Stimulated activated CD4-positive, alpha-beta T cell treated with anti-CD3 and anti-CD28 coated beads, TNF-alpha, amount 100 ng/mL, for 4 hours (primary cell): ENCODE data around the gene NBPF20.
"Not testable (repeated sequence)": the region's sequence is repeated elsewhere in the genome, so short reads cannot be mapped to it uniquely, and the experiment has no call there.

Source experiments
- DNase-seq, 3 experiments: peaks; one replicate each; pipeline ENCODE4 v3.0.0-alpha.2; 2020; ENCODE audit warnings: low read depth in 3 of 3

The NBPF20 gene

GRCh38 chr1:145425436-145426029, at the start of gene NBPF20:
Gene NBPF20 (minus strand): TSS chr1:145425603. CDS start chr1:145405272, 20,331 bp downstream.
- DNase-seq, result peak; percentile 64 to 74 (median 64)

GRCh38 chr1:145474837-145475368, 49.5 kb upstream of the NBPF20 start:
- DNase-seq, result not testable (repeated sequence)

- DNase-seq, result not testable (repeated sequence)
These were observed 47.3 kb upstream of the NBPF20 start for GRCh38 chr1:145472731-145473130.

GRCh38 chr1:145471365-145471764, 46.0 kb upstream of the NBPF20 start:
- DNase-seq, result not testable (repeated sequence)

- DNase-seq, result peak; percentile 49 to 57 (median 53)
These were observed 40.2 kb upstream of the NBPF20 start for GRCh38 chr1:145465405-145466144.

- not testable (repeated sequence) for DNase-seq
These were observed 39.4 kb upstream of the NBPF20 start for GRCh38 chr1:145464708-145465336.

- not testable (repeated sequence) for DNase-seq
These were observed 38.6 kb upstream of the NBPF20 start for GRCh38 chr1:145464017-145464416.

GRCh38 chr1:145460684-145461083, 35.3 kb upstream of the NBPF20 start:
- not testable (repeated sequence) for DNase-seq

GRCh38 chr1:145460048-145460447, 34.6 kb upstream of the NBPF20 start:
- not testable (repeated sequence) for DNase-seq

- not testable (repeated sequence) for DNase-seq
These were observed 34.2 kb upstream of the NBPF20 start for GRCh38 chr1:145459591-145459990.

GRCh38 chr1:145459063-145459462, 33.7 kb upstream of the NBPF20 start:
- DNase-seq, result not testable (repeated sequence)

- DNase-seq, result not testable (repeated sequence)
These were observed 29.4 kb upstream of the NBPF20 start for GRCh38 chr1:145454824-145455177.

GRCh38 chr1:145453873-145454823, 28.7 kb upstream of the NBPF20 start:
- not testable (repeated sequence) for DNase-seq

GRCh38 chr1:145452506-145452905, 27.1 kb upstream of the NBPF20 start:
- not testable (repeated sequence) for DNase-seq

GRCh38 chr1:145451914-145452313, 26.5 kb upstream of the NBPF20 start:
- DNase-seq, result not testable (repeated sequence)

- not testable (repeated sequence) for DNase-seq
These were observed 19.8 kb upstream of the NBPF20 start for GRCh38 chr1:145445219-145445618.

GRCh38 chr1:145442340-145442739, 16.9 kb upstream of the NBPF20 start:
- DNase-seq, result not testable (repeated sequence)

GRCh38 chr1:145431363-145432256, 6.2 kb upstream of the NBPF20 start:
- DNase-seq, result not testable (repeated sequence)

GRCh38 chr1:145430830-145431229, 5.4 kb upstream of the NBPF20 start:
- DNase-seq, result not testable (repeated sequence)

GRCh38 chr1:145429329-145429728, 3.9 kb upstream of the NBPF20 start:
- not testable (repeated sequence) for DNase-seq
